GM19372 (cell line): ENCODE data around the gene MAN1A2.
"Not testable (repeated sequence)": the region's sequence is repeated elsewhere in the genome, so short reads cannot be mapped to it uniquely, and the experiment has no call there.

Source experiments
- ATAC-seq: cut with Tn5 transposase; IDR thresholded peaks from one replicate; pipeline ENCODE4 v1.9.1; 2021; ENCODE audit warnings: mild to moderate bottlenecking, low read depth, moderate library complexity; ENCODE audit not compliant: unreplicated experiment

MAN1A2 gene

DNA sequence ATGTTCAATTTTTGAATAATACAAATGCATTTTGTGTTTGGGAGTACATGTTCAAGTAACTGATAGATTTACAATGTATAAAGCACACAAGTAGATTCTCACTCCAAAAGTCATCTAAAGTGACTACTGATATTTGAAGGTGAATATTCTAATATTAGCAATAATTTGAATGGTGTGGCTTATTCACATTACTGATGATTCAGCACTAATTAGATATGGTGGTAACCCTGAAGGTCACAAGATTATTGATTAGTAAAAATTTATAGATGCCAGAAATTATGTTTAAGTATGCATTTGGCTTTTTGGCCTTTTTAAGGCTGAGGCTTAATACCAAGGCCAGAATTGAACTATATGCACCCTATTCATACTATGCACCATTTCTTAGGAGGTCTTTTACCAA lies 186.2 kb downstream of the MAN1A2 start:
- no peak for ATAC-seq

GRCh38 chr1:117555806-117556205 lies 188.6 kb downstream of the MAN1A2 start:
- no peak for ATAC-seq

DNA sequence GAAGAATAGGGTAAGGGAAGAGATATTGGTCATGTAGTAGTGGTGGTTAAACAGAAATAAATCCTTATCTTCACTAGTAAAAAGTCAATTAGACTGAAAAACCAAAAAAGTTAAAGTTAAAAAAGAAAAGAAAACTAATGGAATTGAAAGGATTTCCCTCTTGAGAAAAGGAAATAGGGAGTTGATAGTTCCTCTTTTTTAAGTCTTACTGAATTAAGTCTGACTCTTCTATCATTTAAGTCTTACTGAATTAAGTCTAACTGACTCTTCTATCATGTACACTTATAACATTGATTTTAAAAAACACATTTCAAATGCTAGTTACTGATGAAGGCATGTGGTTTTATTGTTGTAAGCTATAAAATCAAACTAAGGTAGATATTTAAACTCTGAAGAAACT lies 189.1 kb downstream of the MAN1A2 start:
- ATAC-seq, result no peak

DNA sequence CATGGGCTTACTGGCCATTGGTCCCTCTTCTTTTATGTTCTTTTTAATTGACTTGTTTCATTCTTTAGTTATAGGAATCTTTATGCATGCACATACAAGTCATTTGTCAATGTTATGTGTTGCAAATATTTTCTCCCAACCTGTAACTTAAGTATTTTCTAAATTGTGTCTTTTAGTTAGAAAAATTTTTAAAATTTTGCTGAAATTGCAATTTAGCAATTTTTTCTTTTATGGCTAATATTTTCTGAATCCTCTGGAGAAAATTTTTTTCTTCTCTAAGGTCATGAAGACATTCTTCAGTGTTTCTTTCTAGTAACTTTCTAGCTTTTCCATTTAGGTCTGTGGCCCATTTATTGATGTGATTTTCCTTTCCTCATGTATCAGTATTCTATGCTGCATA lies 189.7 kb downstream of the MAN1A2 start:
- ATAC-seq, result no peak

DNA sequence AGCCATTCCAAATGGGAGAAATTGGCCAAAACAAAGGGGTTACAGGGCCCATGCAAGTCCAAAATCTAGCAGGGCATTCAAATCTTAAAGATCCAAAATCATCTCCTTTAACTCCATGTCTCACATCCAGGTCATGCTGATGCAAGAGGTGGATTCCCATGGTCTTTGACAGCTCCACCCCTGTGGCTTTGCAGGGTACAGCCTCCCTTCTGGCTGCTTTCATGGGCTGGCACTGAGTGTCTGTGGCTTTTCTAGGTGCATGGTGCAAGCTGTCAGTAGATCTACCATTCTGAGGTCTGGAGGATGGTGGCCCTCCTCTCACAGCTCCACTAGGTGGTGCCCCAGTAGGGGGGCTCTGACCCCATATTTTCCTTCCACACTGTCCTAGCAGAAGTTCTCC lies 191.2 kb downstream of the MAN1A2 start:
- not testable (repeated sequence) for ATAC-seq

- ATAC-seq, result no peak
Measured at GRCh38 chr1:117559139-117559538, 191.9 kb downstream of the MAN1A2 start.

DNA sequence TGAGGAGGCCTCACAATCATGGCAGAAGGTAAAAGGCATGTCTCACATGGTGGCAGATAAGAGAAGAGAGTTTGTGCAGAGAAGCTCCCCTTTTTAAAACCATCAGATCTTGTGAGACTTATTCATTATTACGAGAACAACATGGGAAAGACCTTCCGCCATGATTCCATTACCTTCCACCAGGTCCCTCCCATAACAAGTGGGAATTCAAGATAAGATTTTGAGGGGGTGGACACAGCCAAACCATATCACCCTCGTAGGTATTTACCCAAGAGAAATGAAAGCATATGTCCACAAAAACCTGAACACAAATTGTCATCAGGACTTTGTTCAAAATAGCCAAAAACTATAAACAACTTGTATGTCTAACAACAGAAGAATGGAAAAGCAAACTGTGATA lies 192.7 kb downstream of the MAN1A2 start:
- no peak for ATAC-seq

GRCh38 chr1:117561071-117561470 lies 193.8 kb downstream of the MAN1A2 start:
- no peak for ATAC-seq

GRCh38 chr1:117561551-117561950 lies 194.3 kb downstream of the MAN1A2 start:
- ATAC-seq, result no peak

- no peak for ATAC-seq
Measured at GRCh38 chr1:117562581-117563491, 195.6 kb downstream of the MAN1A2 start.

DNA sequence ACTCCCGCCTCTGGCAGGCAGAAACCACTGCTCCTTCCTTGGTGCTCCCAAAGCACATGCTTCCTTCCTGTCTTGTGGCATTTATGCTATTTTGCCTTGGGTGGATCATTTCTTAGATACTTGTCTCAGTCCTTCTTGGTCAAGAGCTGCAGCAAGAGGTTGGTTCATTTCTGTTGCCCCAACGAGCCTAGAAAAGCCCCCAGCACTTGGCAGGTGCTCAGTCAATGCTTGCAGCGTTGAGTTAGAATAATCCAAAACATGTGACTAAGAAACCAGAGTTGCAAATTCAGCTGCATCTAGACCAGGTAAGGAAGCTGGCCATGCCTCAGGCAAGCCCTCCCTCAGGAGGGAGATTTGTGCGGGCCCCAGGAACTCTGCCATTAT lies 196.2 kb downstream of the MAN1A2 start:
- ATAC-seq, result no peak

DNA sequence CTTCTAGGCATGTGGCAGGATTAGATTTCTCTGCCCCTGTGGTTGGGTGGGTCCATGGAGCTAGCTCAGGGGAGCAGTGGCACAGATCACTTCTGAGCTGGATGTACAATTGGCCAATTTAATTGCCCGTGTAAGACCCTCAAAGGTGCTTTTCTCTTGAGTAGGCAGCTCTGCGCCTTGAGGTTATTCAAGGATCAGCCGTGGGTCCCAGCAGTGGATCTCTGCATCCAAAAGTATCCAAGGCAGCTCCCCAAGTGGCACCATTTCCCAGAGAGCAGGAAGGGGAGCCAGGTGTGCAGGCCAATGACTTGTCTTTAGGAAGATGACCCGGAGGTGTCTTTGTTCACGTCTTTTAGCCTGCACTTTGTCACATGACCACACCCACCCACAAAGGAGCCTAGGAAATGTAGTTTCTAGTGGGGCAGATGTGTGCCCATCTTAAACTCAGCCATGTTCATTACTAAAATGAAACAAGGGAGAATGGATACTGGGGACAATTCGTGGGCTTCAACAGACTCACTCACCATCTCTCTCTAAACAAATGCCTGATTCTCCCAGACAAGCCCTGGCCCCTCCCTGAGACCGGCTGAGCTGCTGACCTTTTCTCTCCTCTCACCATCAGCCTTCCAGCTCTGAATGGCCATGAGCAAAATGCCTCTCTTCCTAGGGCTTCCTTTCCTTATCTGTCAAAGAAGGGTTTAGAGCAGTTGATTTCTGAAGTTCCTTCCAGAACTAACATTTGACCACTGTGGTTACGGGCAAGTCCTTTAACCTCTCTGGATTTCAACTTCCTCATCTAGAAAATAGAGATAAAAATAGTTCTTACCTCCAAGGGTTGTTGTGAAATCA lies 197.2 kb downstream of the MAN1A2 start:
- no peak for ATAC-seq

DNA sequence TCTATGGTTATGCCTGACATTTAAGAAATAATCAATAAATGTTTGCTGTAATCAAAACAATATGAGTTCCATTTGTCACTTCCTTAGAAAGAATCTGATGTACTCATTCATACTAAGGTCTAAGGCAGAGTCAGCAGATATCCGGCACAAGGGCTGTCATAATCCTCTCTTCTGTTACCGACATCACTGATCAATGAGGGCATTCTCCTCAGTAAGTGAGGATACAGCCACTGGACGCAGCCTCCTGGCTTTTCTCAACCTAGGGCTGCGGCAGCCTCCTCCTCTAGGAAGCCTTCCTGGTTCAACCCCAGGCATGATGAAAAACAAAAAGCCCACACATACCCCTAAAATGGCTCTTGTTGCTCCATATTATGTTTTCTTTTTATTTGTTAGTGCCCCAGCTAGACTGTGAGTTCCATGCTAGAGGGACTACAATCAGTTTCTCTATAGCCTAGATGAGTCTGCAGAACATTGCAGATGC lies 197.9 kb downstream of the MAN1A2 start:
- ATAC-seq, result no peak

- ATAC-seq, result no peak
Measured at GRCh38 chr1:117565745-117566455, 198.7 kb downstream of the MAN1A2 start.

- no peak for ATAC-seq
Measured at GRCh38 chr1:117566556-117566955, 199.3 kb downstream of the MAN1A2 start.

- no peak for ATAC-seq
Measured at GRCh38 chr1:117567435-117567834, 200.2 kb downstream of the MAN1A2 start.

DNA sequence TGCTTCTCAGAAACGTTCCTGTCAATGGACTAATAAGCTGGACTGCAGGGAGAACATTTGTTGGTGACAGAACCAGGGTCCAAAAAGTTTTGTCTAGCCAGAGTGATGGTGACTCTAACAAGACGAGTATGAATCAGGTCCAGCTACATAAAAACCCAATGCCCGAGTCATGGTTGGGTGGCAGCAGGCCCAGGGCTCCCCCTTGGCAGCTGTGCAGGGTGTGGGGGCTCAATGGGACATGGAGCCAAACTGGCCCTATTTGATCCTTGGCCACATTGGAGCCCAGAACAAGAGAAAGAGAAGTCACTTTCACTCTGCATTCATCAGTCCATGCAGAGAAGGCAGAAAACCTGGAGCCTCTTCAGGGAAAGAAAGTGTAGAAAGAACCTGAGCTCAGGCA lies 200.7 kb downstream of the MAN1A2 start:
- ATAC-seq, result no peak

DNA sequence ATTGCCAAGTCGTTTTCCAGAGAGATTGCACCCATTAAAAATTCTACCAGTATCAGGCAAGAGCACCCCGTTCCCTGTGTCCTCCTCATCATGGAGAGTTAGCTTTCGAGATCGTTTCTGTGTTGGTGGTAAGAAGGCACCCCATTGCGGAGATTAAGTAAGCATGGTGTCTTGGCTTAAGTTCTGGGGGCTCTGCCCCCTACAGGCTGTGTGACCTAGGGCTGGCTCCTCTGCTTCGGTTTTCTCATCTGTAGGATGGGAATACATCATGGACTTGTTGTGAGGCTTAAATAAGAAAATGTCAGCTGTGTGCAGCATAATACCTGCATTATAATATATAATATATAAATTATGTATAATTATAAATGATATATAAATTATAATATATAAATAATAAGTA lies 201.8 kb downstream of the MAN1A2 start:
- no peak for ATAC-seq

DNA sequence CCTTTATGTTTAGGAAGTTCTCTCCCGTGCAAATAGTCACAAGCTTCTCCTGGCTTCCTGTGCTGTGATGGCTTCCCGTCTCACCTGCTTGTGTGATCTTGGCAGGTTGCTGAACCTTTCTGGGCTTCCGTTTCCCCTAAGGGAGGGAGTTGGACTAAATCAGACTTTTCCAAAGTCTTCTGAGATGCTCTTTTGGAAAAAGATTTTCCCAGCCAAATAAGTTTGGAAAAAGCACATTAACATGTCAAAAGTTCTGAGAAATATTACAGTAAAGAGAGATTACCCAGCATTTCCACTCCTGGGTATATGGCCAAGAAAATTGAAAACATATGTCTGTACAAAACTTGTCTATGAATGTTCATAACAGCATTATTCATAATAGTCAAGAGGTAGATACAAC lies 202.6 kb downstream of the MAN1A2 start:
- ATAC-seq, result no peak

- no peak for ATAC-seq
Measured at GRCh38 chr1:117570988-117571409, 203.8 kb downstream of the MAN1A2 start.

- no peak for ATAC-seq
Measured at GRCh38 chr1:117571496-117571895, 204.2 kb downstream of the MAN1A2 start.
